GM23248 (cell line): ENCODE results near the gene BLZF1. TPM values are rescaled to one million over a fixed set of nuclear protein-coding genes. Genes with fewer than 3 reads are reported as not detected.

Experiments
- DNase-seq: peaks from one replicate; pipeline ENCODE4 v3.0.0-alpha.2; 2015
- H2AFZ ChIP-seq: fragments of 200-600 bp; sonication (generic); 2 replicates; pipeline ENCODE4 v1.6.1; 2016; ENCODE audit warnings: antibody characterized with exemption
- H3F3A ChIP-seq: fragments of 200-600 bp; sonication (generic); 2 replicates; pipeline ENCODE4 v1.6.1; 2016; ENCODE audit warnings: mild to moderate bottlenecking, antibody characterized with exemption, mixed run types; ENCODE audit not compliant: insufficient read depth
- H3K27ac ChIP-seq: fragments of 200-600 bp; sonication (generic); 2 replicates; pipeline ENCODE4 v1.5.1; 2016; ENCODE audit warnings: mild to moderate bottlenecking
- H3K27me3 ChIP-seq: fragments of 200-600 bp; sonication (generic); replicated peaks from 2 replicates; pipeline ENCODE4 v1.6.1; 2016; ENCODE audit warnings: mild to moderate bottlenecking; ENCODE audit not compliant: insufficient read depth
- H3K36me3 ChIP-seq: fragments of 200-600 bp; sonication (generic); 2 replicates; pipeline ENCODE4 v1.6.1; 2016; ENCODE audit warnings: low read depth, mild to moderate bottlenecking
- H3K4me1 ChIP-seq: fragments of 200-600 bp; sonication (generic); 2 replicates; pipeline ENCODE4 v1.6.1; 2016; ENCODE audit warnings: mild to moderate bottlenecking; ENCODE audit not compliant: insufficient read depth
- H3K4me2 ChIP-seq: fragments of 200-600 bp; sonication (generic); one replicate; pipeline ENCODE4 v1.6.1; 2016; ENCODE audit warnings: mild to moderate bottlenecking; ENCODE audit not compliant: unreplicated experiment
- H3K4me3 ChIP-seq: fragments of 200-600 bp; sonication (generic); 2 replicates; pipeline ENCODE4 v1.5.1; 2016; ENCODE audit warnings: mild to moderate bottlenecking
- H3K79me2 ChIP-seq: fragments of 200-600 bp; sonication (generic); 2 replicates; pipeline ENCODE4 v1.6.1; 2016; ENCODE audit warnings: mild to moderate bottlenecking; ENCODE audit not compliant: insufficient read depth
- H3K9ac ChIP-seq: fragments of 200-600 bp; sonication (generic); 2 replicates; pipeline ENCODE4 v1.6.1; 2016; ENCODE audit warnings: mild to moderate bottlenecking
- H3K9me2 ChIP-seq: fragments of 200-600 bp; sonication (generic); 2 replicates; pipeline ENCODE4 v1.6.1; 2016; ENCODE audit warnings: mixed run types, mild to moderate bottlenecking, moderate library complexity; ENCODE audit not compliant: insufficient read depth
- H3K9me3 ChIP-seq: fragments of 200-600 bp; sonication (generic); one replicate; pipeline ENCODE4 v1.6.1; 2017; ENCODE audit warnings: low read depth
- H4K20me1 ChIP-seq: fragments of 200-600 bp; sonication (generic); 2 replicates; pipeline ENCODE4 v1.6.0; 2016; ENCODE audit not compliant: insufficient read depth
- EZH2 ChIP-seq: fragments of 200-600 bp; sonication (generic); IDR thresholded peaks from 2 replicates; pipeline ENCODE4 v1.6.1; 2018; ENCODE audit warnings: antibody characterized with exemption, mild to moderate bottlenecking; ENCODE audit not compliant: insufficient read depth, poor library complexity, severe bottlenecking
- EZH2phosphoT487 ChIP-seq: fragments of 200-600 bp; sonication (generic); IDR thresholded peaks from 2 replicates; pipeline ENCODE4 v1.6.1; 2018; ENCODE audit warnings: antibody characterized with exemption, moderate library complexity, mild to moderate bottlenecking, low read depth; ENCODE audit not compliant: insufficient read depth
- WGBS, 2 experiments: methylation state at CpG; one replicate each; pipeline ENCODE4 v1.1.6; 2015 to 2017; ENCODE audit warnings: low lambda C conversion rate in 2 of 2, low coverage in 1 of 2; ENCODE audit errors: missing lambda C conversion rate in 2 of 2; 5-methylcytosine and 5-hydroxymethylcytosine counted together
- in situ Hi-C: fragments of 300-500 bp; cut with MboI; formaldehyde crosslinking; loops from 2 replicates; pipeline ENCODE4 v1.15.0; 2020
- polyA plus RNA-seq: library from polyadenylated mRNA; unstranded; fragments of >200 nt; fragmentation: Nextera tagmentation; extraction: Ambion mirVana; gene quantifications from 2 replicates; pipeline ENCODE4 v1.2.1, GENCODE V29; 2016
- total RNA-seq: library from RNA; depleted of rRNA; stranded (reverse); fragments of >200 nt; shearing (Covaris generic); gene quantifications from 2 replicates; pipeline ENCODE4 v1.2.3, GENCODE V29; 2014; rRNA removed

Gene BLZF1
- total and polyA plus RNA-seq, 2 experiments from 2014 or later = 34.6 to 38.9 TPM

- DNase-seq = no peak
- TF ChIP-seq EZH2phosphoT487 = no peak
- no peak for TF ChIP-seq EZH2
Measured at GRCh38 chr1:169414952-169415351, 47.0 kb downstream of the BLZF1 start.

GRCh38 chr1:169421309-169421708, 53.3 kb downstream of the BLZF1 start:
- Histone ChIP-seq H3K4me2 (no peak overlapping the region), H3K27ac (no peak overlapping the region), H3K9me3 (no peaks in the 10 kb centered on the region), H3F3A (no peaks in the 10 kb centered on the region), H3K36me3 (no peaks in the 10 kb centered on the region), H3K9ac (no peak overlapping the region), H3K4me3 (no peak overlapping the region), H2AFZ (no peak overlapping the region), H3K27me3 (peaks cover 22% of the 10 kb centered on the region; the same call in 1 of the 2 replicates), H3K9me2 (no peaks in the 10 kb centered on the region), H4K20me1 (no peaks in the 10 kb centered on the region), H3K79me2 (no peaks in the 10 kb centered on the region), H3K4me1 (no peaks in the 10 kb centered on the region)
- WGBS, 2 experiments = 73 to 75% methylated on average over 5 of the region's 5 CpGs
- TF ChIP-seq EZH2 (no peak), EZH2phosphoT487 (no peak)
- DNase-seq = no peak
- in situ Hi-C loops = no loop called here

More at GRCh38 chr1:169414952-169415351, 47.0 kb downstream of the BLZF1 start:
- H3F3A ChIP-seq = no peaks in the 10 kb centered on the region
- H3K4me1 ChIP-seq = no peaks in the 10 kb centered on the region
- 71 to 84% methylated on average over 2 of the region's 2 CpGs for WGBS, 2 experiments
- no peaks in the 10 kb centered on the region for H3K9me2 ChIP-seq
- no peak overlapping the region for H3K27ac ChIP-seq
- no peak overlapping the region for H3K4me3 ChIP-seq
- no peaks in the 10 kb centered on the region for H3K9me3 ChIP-seq
- no peak overlapping the region for H2AFZ ChIP-seq
- in situ Hi-C loops = no loop called here
- H3K36me3 ChIP-seq = no peaks in the 10 kb centered on the region
- H4K20me1 ChIP-seq = no peaks in the 10 kb centered on the region
- H3K9ac ChIP-seq = no peak overlapping the region
- H3K79me2 ChIP-seq = no peaks in the 10 kb centered on the region
- H3K4me2 ChIP-seq = no peak overlapping the region
- H3K27me3 ChIP-seq = no peaks in the 10 kb centered on the region

GRCh38 chr1:169426174-169426705, 58.2 kb downstream of the BLZF1 start:
- Histone ChIP-seq H3K4me1 (no peaks in the 10 kb centered on the region), H3K9ac (no peak overlapping the region), H4K20me1 (no peaks in the 10 kb centered on the region), H3K4me2 (no peak overlapping the region), H3K79me2 (no peaks in the 10 kb centered on the region), H3K36me3 (no peaks in the 10 kb centered on the region), H3K4me3 (no peak overlapping the region), H3K27me3 (peaks cover 40% of the 10 kb centered on the region), H3K9me2 (no peaks in the 10 kb centered on the region), H2AFZ (no peak overlapping the region), H3F3A (no peaks in the 10 kb centered on the region), H3K27ac (no peak overlapping the region), H3K9me3 (no peaks in the 10 kb centered on the region)
- in situ Hi-C loops = no loop called here
- no peak for DNase-seq
- 26 to 28% methylated on average over 6 of the region's 6 CpGs for WGBS, 2 experiments
- TF ChIP-seq EZH2 (no peak), EZH2phosphoT487 (no peak)

- H3K79me2 ChIP-seq = no peaks in the 10 kb centered on the region
- H3F3A ChIP-seq = no peaks in the 10 kb centered on the region
- peak within 1 kb of the TSS; percentile 48 for H3K9ac ChIP-seq
- DNase-seq = peak; percentile 41
- WGBS, 2 experiments = 2 to 3% methylated on average over 28 to 29 of the region's 29 CpGs
- H2AFZ ChIP-seq = peak within 1 kb of the TSS; percentile 89
- H3K9me2 ChIP-seq = no peaks in the 10 kb centered on the region
- H3K27me3 ChIP-seq = peaks cover 39% of the 10 kb centered on the region
- H3K27ac ChIP-seq = no peak within 1 kb of the TSS
- TF ChIP-seq EZH2phosphoT487 (no peak), EZH2 (no peak)
- no peaks in the 10 kb centered on the region for H4K20me1 ChIP-seq
- peak within 1 kb of the TSS; percentile 74 for H3K4me3 ChIP-seq
- no peaks in the 10 kb centered on the region for H3K9me3 ChIP-seq
- H3K4me2 ChIP-seq = peak within 1 kb of the TSS; percentile 93
- in situ Hi-C loops = no loop called here
- no peaks in the 10 kb centered on the region for H3K4me1 ChIP-seq
- H3K36me3 ChIP-seq = no peaks in the 10 kb centered on the region
Measured at GRCh38 chr1:169427081-169427641, 59.2 kb downstream of the BLZF1 start, which contains the start of gene CCDC181. Gene CCDC181, minus strand, starts transcription at chr1:169427474. Its CDS starts 2,547 bp downstream, at chr1:169424927.

Other genes starting within 250 kb of the BLZF1 start
- 22.3 and 28.2 TPM in 2 replicates for gene NME7, start 398 bp upstream of the BLZF1 start, total RNA-seq
- gene NME7, start 398 bp upstream of the BLZF1 start, polyA plus RNA-seq = 35.3 and 38.4 TPM in 2 replicates
- gene CCDC181, start 59.3 kb downstream of the BLZF1 start, total RNA-seq = not detected in 2 replicates
- 0.10 TPM in 1 of 2 replicates, not detected in the other for gene CCDC181, start 59.3 kb downstream of the BLZF1 start, polyA plus RNA-seq
- 7.1 and 7.6 TPM in 2 replicates for gene SLC19A2, start 117.7 kb downstream of the BLZF1 start, total RNA-seq
- 2.1 and 2.6 TPM in 2 replicates for gene SLC19A2, start 117.7 kb downstream of the BLZF1 start, polyA plus RNA-seq
- gene F5, start 218.3 kb downstream of the BLZF1 start, total RNA-seq = not detected in 2 replicates
- gene F5, start 218.3 kb downstream of the BLZF1 start, polyA plus RNA-seq = not detected in 2 replicates